ENCODE measurements around the gene SCD. TPM values are rescaled to one million over a fixed set of nuclear protein-coding genes. Genes with fewer than 3 reads are reported as not detected.
A peak's percentile ranks its signal among the peaks of the same experiment; 100 is the strongest.

Gene SCD
- total RNA-seq, 2 experiments from 2014 or later: 231 to 232 TPM

DNA sequence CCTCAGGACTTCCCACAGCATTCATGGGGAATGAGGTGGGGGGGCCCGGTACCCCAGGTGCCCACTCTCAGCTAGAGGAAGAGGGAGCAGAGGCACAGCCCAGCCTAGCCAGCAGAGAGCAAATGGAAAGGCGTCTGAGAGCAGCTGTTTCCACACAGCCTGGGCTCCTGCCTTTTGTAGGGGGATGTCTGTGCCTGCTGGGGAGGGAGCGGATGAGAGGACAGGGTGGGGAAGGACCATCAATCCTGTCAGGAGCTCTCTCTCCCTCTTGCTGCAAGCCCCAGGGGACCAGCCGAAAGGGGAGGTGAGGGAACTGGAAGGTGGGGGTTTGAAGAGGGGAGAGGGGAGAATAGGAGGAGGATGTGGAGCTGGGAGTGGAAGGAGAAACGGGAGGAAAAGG is 17.0 kb upstream of the SCD start, which contains the start of gene PKD2L1:
Gene PKD2L1 (minus strand): TSS at position 150 of the 400 bp plus-strand sequence. CDS start 125 bp downstream, at position 25.
- Mint-ChIP-seq H3K27ac (no peak within 1 kb of the TSS), H3K27me3 (no peaks in the 10 kb centered on the region), H3K36me3 (no peaks in the 10 kb centered on the region), H3K9me3 (no peaks in the 10 kb centered on the region), H3K4me1 (peaks cover 14% of the 10 kb centered on the region), H3K4me3 (no peak within 1 kb of the TSS)
- DNase-seq: no peak

DNA sequence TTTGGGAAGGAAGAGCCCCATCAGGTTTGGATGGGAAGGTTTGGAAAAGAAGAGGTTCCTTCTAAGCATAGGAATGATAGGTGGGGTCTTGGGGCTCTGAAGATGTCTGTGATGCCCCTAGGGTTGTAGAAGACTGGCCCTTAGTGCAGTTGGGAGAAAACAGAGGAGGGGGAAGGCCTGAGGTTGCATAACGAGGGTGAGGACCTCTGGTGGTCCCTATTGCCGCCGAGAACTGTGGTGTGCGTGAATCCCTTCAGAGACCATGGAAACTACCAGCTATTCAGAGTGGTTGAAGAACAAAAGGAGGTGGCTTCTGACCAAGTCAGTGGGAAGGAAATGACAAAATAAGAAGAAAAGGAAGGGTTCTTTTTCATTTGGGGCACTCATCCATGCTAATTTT is 13.9 kb upstream of the SCD start:
- Mint-ChIP-seq H3K4me3 (no peak overlapping the region), H3K27me3 (no peaks in the 10 kb centered on the region), H3K9me3 (no peaks in the 10 kb centered on the region), H3K27ac (no peak overlapping the region), H3K4me1 (no peaks in the 10 kb centered on the region), H3K36me3 (no peaks in the 10 kb centered on the region)
- no peak for DNase-seq

DNA sequence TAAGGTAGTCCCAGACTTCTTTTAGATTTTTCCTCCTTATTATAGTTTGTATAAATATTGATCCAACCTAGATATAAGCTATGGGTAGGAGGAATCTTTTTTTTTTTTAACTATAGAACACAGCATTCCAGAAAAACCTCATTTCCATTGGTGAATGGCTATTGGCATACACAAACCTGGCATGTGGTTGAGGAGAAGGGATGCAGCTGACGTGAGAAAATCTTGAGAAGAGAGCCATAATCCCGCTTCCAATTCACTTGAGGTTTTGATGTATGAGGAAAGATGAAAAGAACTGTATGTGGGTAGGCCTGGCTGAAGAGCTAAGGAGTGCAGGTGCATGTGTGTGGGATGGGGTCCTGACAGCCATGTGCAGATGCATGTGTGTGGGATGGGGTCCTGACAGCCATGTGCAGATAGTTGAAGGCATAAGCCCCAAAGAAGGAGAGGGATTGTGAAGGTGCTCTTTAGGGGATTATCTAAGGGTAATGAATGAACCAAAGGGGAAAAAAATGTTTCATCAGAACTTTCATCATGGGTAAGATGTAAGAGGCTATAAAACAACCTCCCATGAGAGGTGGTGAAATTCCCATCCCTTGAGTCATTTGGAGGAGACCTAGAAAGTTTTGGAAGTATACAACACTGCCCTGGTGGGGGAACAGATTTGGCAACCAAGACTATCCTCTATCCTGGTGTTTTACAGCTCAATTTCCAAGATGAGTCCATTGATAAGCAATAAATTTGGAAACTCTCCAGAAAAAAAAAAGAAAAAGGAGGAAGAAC is 13.2 kb upstream of the SCD start:
- Mint-ChIP-seq H3K27me3 (no peaks in the 10 kb centered on the region), H3K36me3 (no peaks in the 10 kb centered on the region), H3K4me3 (no peak overlapping the region), H3K4me1 (peaks cover 6% of the 10 kb centered on the region), H3K27ac (no peak overlapping the region), H3K9me3 (no peaks in the 10 kb centered on the region)
- DNase-seq: no peak

DNA sequence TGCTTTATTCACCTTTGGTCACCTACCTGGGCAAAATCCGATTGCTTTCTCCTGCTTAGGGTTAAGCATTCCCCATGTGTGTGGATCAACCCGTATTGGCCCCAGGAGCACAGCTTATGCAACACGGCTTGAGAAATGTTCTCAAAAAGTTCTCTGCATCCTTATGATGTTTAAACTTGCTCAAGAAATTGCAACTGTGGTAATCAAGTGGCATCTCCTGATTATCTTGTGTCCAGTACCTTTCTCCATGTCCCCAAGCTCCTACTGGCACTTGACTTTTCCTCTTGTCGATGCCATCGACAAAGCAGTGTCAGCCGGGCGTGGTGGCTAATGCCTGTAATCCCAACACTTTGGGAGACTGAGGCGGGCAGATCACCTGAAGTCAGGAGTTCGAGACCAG is 12.3 kb upstream of the SCD start:
- no peaks in the 10 kb centered on the region for H3K27me3 Mint-ChIP-seq
- H3K9me3 Mint-ChIP-seq: no peaks in the 10 kb centered on the region
- H3K4me3 Mint-ChIP-seq: no peak overlapping the region
- no peak for DNase-seq
- H3K36me3 Mint-ChIP-seq: no peaks in the 10 kb centered on the region
- H3K4me1 Mint-ChIP-seq: peaks cover 9% of the 10 kb centered on the region
- H3K27ac Mint-ChIP-seq: no peak overlapping the region

DNA sequence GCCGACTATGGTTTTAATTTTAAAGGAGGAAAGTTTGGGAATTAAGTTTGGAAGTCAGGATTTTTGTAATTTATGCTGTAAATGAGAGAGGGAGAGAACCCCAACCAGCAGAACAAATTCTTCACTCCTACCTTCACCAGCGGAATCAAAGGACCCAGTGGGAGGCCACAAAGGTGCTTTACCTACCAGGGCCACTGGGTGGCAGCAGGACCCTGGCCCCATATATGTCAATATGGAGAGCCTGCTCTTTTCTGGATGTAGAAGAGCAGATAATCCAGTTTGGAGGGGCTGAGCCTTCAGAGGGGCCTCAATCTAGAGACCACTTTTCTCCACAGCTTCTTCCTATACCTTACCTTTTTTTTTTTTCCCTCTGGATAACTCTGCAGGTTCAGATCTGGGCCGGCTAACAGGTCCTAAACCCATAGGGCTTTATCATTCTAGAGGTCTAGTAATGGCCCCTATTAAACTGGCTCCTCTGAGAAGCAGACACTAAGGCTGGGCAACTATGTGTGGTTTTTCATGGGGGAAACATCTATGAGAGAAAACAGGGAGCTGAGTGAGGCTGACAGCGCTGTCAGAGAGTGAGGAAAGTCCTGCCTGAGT is 8.5 kb upstream of the SCD start:
- DNase-seq: peak; percentile 69
- peaks cover 13% of the 10 kb centered on the region for H3K4me1 Mint-ChIP-seq
- H3K27me3 Mint-ChIP-seq: no peaks in the 10 kb centered on the region
- H3K27ac Mint-ChIP-seq: peak overlapping the region; percentile 8
- no peak overlapping the region for H3K4me3 Mint-ChIP-seq
- no peaks in the 10 kb centered on the region for H3K9me3 Mint-ChIP-seq
- H3K36me3 Mint-ChIP-seq: no peaks in the 10 kb centered on the region

DNA sequence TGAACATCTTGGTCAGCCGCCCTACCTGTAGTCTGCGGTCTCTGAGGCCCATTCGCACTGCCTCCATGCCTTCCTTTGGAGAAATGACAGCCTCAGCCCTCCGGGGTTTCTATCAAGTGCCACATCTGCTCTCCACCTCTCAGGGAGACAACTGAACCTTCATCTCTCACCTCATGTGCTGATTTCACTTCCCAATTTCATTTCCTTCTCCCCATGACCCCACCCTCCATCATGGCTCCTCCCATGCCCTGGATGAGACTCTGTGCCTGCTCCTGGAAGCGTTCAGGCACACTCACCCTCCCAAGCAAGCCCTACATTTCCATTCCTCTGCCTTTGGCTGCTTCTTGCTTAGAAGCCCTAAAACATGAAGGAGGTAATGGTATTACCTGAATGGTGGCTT is 7.8 kb upstream of the SCD start:
- Mint-ChIP-seq H3K36me3 (no peaks in the 10 kb centered on the region), H3K27ac (peak overlapping the region; percentile 8), H3K27me3 (no peaks in the 10 kb centered on the region), H3K4me1 (peaks cover 14% of the 10 kb centered on the region), H3K9me3 (no peaks in the 10 kb centered on the region), H3K4me3 (no peak overlapping the region)
- no peak for DNase-seq

DNA sequence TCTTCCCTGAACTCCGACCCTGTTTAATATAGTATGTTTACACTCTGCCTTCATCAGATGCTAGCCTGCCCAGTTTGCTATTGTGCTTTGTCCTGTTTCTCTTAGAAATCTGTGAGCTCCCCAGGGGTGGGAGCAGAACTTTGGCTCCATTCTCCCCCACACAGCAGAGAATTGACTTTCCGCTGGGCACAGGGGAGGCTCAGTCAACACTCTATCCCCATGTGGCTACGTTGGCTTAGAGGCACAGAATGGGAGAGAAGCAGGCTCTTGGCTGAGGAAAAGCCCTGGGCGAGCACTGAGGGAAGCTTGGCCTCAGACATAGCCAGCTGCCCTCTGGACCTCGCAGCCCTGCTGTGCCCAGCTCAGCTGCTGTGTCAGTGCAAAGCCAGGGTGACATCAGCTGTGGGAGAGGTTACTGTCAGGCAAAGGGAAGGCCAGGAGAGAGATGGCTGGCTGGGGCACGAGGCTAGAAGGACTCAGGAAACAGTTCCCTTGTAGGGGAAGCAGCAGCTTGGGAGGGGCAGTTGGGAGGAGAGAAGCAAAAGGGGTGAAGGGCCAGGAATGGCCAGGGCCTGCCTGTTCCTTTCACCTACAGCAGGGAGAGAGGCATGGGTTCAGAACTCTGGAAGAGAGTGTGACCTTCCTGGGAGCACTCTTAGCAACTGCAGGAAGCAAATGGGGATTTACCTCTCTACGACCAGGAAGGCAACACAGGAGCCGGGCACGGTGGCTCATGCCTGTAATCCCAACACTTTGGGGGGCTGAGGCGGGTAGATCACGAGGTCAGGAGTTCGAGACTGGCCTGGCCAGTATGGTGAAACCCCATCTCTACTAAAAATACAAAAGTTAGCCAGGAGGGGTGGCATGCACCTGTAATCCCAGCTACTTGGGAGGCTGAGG is 5.8 kb upstream of the SCD start:
- Mint-ChIP-seq H3K27me3 (no peaks in the 10 kb centered on the region), H3K4me1 (peaks cover 28% of the 10 kb centered on the region), H3K9me3 (no peaks in the 10 kb centered on the region), H3K36me3 (no peaks in the 10 kb centered on the region), H3K27ac (no peak overlapping the region), H3K4me3 (no peak overlapping the region)
- no peak for DNase-seq

DNA sequence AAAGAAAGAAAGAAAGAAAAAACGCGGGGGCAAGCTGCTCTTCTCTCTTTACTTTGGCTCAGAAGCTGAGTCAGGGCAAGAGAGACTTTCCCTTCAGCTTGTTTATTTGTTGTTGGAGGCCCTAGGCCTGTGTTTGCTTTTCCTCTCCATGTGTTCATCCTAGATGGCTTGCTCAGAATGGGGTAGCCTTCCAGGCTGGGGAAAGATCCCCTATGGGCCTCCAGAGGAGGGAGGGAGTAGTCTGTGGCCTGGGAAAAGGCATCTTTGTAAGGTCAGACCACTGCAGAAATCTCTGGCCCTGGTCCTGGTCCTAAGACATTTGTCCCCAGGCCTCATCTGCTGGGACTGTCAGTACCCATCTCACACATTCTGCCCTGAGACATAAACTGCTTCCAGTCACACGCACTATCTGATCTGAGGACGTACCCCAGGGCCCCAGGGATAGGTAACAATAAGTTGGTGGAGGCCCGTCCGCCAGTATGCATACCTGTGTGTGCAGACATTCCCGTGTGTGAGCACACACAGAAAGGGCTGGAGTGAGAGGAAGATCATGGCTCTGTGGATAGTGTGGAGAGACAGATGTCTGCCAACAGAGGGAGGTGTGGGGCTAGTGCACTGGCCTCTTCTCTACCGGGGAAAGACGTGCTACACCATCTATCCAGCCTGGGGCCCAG is 4.9 kb upstream of the SCD start:
- H3K9me3 Mint-ChIP-seq: no peaks in the 10 kb centered on the region
- H3K36me3 Mint-ChIP-seq: no peaks in the 10 kb centered on the region
- DNase-seq: peak; percentile 52
- peaks cover 29% of the 10 kb centered on the region for H3K4me1 Mint-ChIP-seq
- H3K27ac Mint-ChIP-seq: no peak overlapping the region
- no peak overlapping the region for H3K4me3 Mint-ChIP-seq
- H3K27me3 Mint-ChIP-seq: no peaks in the 10 kb centered on the region

DNA sequence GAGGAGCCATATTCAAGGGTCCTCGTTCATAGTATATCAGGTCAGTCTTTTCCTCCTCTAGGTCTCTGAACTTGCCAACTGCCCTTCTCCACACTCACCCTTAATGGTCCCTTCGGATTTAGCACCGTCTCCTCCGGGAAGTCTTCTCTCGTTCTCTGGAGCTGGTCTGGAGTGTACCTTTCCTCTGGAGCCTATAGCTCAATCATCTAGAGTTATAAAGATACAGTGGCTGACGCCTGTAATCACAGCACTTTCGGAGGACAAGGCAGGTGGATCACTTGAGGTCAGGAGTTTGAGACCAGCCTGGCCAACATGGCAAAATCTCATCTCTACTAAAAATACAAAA is 4.4 kb upstream of the SCD start:
- Mint-ChIP-seq H3K27me3 (no peaks in the 10 kb centered on the region), H3K9me3 (no peaks in the 10 kb centered on the region), H3K4me3 (no peak overlapping the region), H3K27ac (no peak overlapping the region), H3K4me1 (peaks cover 29% of the 10 kb centered on the region), H3K36me3 (peaks cover 3% of the 10 kb centered on the region)
- DNase-seq: no peak

DNA sequence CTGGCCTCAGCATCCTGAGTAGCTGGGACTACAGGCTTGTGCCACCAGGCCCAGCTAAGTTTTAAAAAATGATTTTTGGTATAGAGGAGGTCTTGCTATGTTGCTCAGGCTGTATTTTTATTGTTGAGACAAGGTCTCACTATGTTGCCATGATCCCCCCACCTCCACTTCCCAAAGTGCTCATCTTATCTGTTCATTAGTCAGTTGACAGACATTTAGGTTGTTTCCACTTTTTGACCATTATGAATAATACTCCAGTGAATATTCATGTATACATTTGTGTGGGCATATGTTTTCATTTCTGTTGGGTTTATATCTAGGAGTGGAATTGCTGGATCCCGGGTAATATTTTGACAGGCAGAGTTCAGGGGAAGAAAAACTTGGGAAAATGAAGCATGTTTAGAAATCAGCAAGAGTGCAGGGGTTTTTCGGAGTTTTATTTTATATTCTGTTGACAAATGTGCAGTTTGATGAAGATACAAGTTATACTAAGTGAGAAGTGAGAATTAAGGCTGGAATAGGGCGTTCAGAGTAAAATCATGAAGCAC is 2.7 kb upstream of the SCD start:
- Mint-ChIP-seq H3K4me3 (peak overlapping the region; percentile 50), H3K36me3 (peaks cover 20% of the 10 kb centered on the region), H3K27ac (no peak overlapping the region), H3K4me1 (peaks cover 30% of the 10 kb centered on the region), H3K9me3 (no peaks in the 10 kb centered on the region), H3K27me3 (no peaks in the 10 kb centered on the region)
- DNase-seq: no peak

DNA sequence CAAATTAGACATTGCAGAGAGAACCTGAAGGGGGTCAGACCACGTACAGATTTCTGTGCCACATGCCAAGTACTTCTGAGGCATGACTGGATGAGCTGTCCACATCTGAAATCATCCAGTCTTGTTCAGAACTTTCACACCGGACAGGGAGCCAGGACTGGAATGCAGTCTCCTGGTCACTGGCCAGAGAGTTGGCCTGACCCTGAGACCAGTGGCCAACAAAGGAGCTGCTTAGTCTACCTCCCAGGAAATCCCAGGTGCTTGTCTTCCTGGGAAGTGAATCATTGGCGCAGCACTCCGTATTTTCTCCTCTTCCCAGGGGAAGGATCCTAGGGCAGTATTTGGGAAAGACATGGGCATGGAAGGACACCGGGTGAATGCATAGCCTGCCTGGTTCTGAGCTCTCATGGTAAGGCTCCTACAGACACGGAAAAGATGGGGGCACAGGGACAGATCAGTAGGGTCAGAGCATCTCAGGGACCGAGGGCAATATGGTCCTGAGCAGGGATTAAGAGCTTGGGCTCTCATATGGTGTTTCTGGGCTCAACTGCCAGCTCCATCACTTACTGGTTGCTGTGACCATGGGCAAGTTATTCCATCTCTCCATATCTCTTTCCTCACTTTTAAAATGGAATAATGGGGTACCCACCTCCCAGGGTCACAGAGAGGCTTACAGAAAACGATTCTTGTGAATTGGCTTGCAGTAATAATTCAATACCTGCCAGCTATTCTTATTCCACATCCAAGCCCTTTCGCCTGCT is 1.3 kb upstream of the SCD start:
- H3K36me3 Mint-ChIP-seq: peaks cover 35% of the 10 kb centered on the region
- H3K27me3 Mint-ChIP-seq: no peaks in the 10 kb centered on the region
- H3K4me3 Mint-ChIP-seq: peak overlapping the region; percentile 95
- no peak for DNase-seq
- H3K9me3 Mint-ChIP-seq: no peaks in the 10 kb centered on the region
- H3K4me1 Mint-ChIP-seq: peaks cover 43% of the 10 kb centered on the region
- peak overlapping the region; percentile 89 for H3K27ac Mint-ChIP-seq

DNA sequence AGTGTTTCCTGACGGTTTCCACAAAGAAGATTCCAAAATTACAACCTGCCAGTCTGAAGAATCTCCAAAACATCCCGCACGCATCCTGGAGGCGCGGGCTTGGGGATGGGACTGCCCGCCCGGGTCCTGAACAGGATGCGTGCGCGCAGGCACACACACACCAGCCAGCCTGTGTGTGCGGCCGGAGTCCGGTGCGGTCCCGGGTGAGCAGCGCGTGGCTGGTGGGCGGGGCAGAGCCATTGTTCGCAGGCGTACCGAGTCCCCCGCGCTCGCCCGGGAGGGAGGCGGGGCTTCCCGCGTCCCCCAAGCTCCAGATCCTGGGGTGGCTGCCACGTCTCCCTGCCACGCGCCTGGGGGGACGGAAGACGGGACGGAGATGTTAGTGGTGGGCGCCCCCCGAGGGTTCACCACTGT is 675 bp upstream of the SCD start:
- no peaks in the 10 kb centered on the region for H3K9me3 Mint-ChIP-seq

DNA sequence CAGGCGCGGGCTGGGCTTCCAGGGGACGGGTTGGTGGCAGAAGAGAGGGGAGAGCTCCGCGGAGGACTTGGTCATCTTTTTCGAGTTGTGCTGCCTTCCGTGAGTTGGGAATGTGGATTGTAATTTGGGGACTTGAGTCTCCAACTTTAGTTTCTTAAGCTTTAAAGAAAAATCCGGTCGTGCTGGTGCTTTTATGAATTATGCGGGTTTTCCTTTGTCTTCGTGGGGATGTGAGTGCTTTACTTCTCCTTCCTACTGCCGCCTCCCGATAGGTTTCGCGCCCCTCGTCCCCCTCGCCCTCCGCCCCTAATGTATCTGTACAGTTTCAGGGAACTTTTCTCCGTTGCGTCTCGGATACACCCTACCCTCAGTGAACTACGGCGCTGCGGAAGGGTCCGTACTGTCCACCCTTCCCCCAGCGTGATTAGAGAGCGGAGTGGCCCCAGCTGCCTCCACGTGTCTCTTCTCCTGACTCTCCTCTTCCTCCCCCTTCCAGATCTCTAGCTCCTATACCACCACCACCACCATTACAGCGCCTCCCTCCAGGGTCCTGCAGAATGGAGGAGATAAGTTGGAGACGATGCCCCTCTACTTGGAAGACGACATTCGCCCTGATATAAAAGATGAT is 649 bp downstream of the SCD start:
- Mint-ChIP-seq H3K27ac (peak overlapping the region; percentile 89), H3K27me3 (no peaks in the 10 kb centered on the region), H3K4me1 (peaks cover 45% of the 10 kb centered on the region), H3K36me3 (peaks cover 54% of the 10 kb centered on the region), H3K4me3 (peak overlapping the region; percentile 95), H3K9me3 (no peaks in the 10 kb centered on the region)
- DNase-seq: no peak

More for the DNA sequence above, 675 bp upstream of the SCD start:
- Mint-ChIP-seq H3K27ac (peak overlapping the region; percentile 89), H3K36me3 (peaks cover 41% of the 10 kb centered on the region), H3K27me3 (no peaks in the 10 kb centered on the region), H3K4me3 (peak overlapping the region; percentile 95), H3K4me1 (peaks cover 49% of the 10 kb centered on the region)
- peak; percentile 88 for DNase-seq

Data from activated naive CD8-positive, alpha-beta T cell treated with anti-CD3 and anti-CD28 coated beads for 36 hours (primary cell).